ENCODE data around the gene CBFA2T3.
"Not testable (repeated sequence)": the region's sequence is repeated elsewhere in the genome, so short reads cannot be mapped to it uniquely, and the experiment has no call there.

The CBFA2T3 gene

GRCh38 chr16:89020068-89020924 lies 43.3 kb upstream of the CBFA2T3 start:
- Histone ChIP-seq H3K4me3 (ENCODE audit: low read length in 2 of 2) (no peak overlapping the region), H3K9me3 (ENCODE audit: control insufficient read depth in 2 of 2, low read length in 2 of 2) (no peaks in the 10 kb centered on the region), H3K4me1 (ENCODE audit: control insufficient read depth in 2 of 2, insufficient read depth in 2 of 2, low read length in 2 of 2) (no peaks in the 10 kb centered on the region), H3K27ac (ENCODE audit: low read depth in 2 of 2, low read length in 2 of 2) (no peak overlapping the region), H3K27me3 (ENCODE audit: control insufficient read depth in 2 of 2, insufficient read depth in 2 of 2, low read length in 2 of 2) (peaks cover 0 to 2% of the 10 kb centered on the region in 2 donors), H3K9ac (ENCODE audit: low read depth in 1 of 2, low read length in 2 of 2) (no peak overlapping the region), H3K36me3 (ENCODE audit: control insufficient read depth in 2 of 2, insufficient read depth in 2 of 2, low read length in 2 of 2) (no peaks in the 10 kb centered on the region)

GRCh38 chr16:89019511-89019910 lies 42.5 kb upstream of the CBFA2T3 start:
- Histone ChIP-seq H3K36me3 (ENCODE audit: control insufficient read depth in 2 of 2, insufficient read depth in 2 of 2, low read length in 2 of 2) (no peaks in the 10 kb centered on the region), H3K27me3 (ENCODE audit: control insufficient read depth in 2 of 2, insufficient read depth in 2 of 2, low read length in 2 of 2) (peaks cover 0 to 2% of the 10 kb centered on the region in 2 donors), H3K9ac (ENCODE audit: low read depth in 1 of 2, low read length in 2 of 2) (no peak overlapping the region), H3K9me3 (ENCODE audit: control insufficient read depth in 2 of 2, low read length in 2 of 2) (no peaks in the 10 kb centered on the region), H3K4me3 (ENCODE audit: low read length in 2 of 2) (no peak overlapping the region), H3K27ac (ENCODE audit: low read depth in 2 of 2, low read length in 2 of 2) (no peak overlapping the region), H3K4me1 (ENCODE audit: control insufficient read depth in 2 of 2, insufficient read depth in 2 of 2, low read length in 2 of 2) (no peaks in the 10 kb centered on the region)

- no peak overlapping the region for H3K4me3 ChIP-seq (ENCODE audit: low read length in 2 of 2)
- no peak overlapping the region for H3K27ac ChIP-seq (ENCODE audit: low read depth in 2 of 2, low read length in 2 of 2)
- H3K9me3 ChIP-seq (ENCODE audit: control insufficient read depth in 2 of 2, low read length in 2 of 2): no peaks in the 10 kb centered on the region
- no peaks in the 10 kb centered on the region for H3K4me1 ChIP-seq (ENCODE audit: control insufficient read depth in 2 of 2, insufficient read depth in 2 of 2, low read length in 2 of 2)
- no peaks in the 10 kb centered on the region for H3K36me3 ChIP-seq (ENCODE audit: control insufficient read depth in 2 of 2, insufficient read depth in 2 of 2, low read length in 2 of 2)
- H3K27me3 ChIP-seq (ENCODE audit: control insufficient read depth in 2 of 2, insufficient read depth in 2 of 2, low read length in 2 of 2): peaks cover 0 to 5% of the 10 kb centered on the region in 2 donors
- no peak overlapping the region for H3K9ac ChIP-seq (ENCODE audit: low read depth in 1 of 2, low read length in 2 of 2)
Measured at GRCh38 chr16:89018282-89019158, 41.5 kb upstream of the CBFA2T3 start.

GRCh38 chr16:89017543-89018281 lies 40.7 kb upstream of the CBFA2T3 start:
- no peaks in the 10 kb centered on the region for H3K4me1 ChIP-seq (ENCODE audit: control insufficient read depth in 2 of 2, insufficient read depth in 2 of 2, low read length in 2 of 2)
- no peak overlapping the region for H3K27ac ChIP-seq (ENCODE audit: low read depth in 2 of 2, low read length in 2 of 2)
- H3K9ac ChIP-seq (ENCODE audit: low read depth in 1 of 2, low read length in 2 of 2): no peak overlapping the region
- H3K9me3 ChIP-seq (ENCODE audit: control insufficient read depth in 2 of 2, low read length in 2 of 2): no peaks in the 10 kb centered on the region
- no peak overlapping the region for H3K4me3 ChIP-seq (ENCODE audit: low read length in 2 of 2)
- H3K27me3 ChIP-seq (ENCODE audit: control insufficient read depth in 2 of 2, insufficient read depth in 2 of 2, low read length in 2 of 2): peaks cover 0 to 5% of the 10 kb centered on the region in 2 donors
- H3K36me3 ChIP-seq (ENCODE audit: control insufficient read depth in 2 of 2, insufficient read depth in 2 of 2, low read length in 2 of 2): no peaks in the 10 kb centered on the region

- not testable (repeated sequence) for H3K4me3 ChIP-seq (ENCODE audit: low read length in 2 of 2); H3K27ac ChIP-seq (ENCODE audit: low read depth in 2 of 2, low read length in 2 of 2); H3K36me3 ChIP-seq (ENCODE audit: control insufficient read depth in 2 of 2, insufficient read depth in 2 of 2, low read length in 2 of 2); H3K27me3 ChIP-seq (ENCODE audit: control insufficient read depth in 2 of 2, insufficient read depth in 2 of 2, low read length in 2 of 2); H3K9ac ChIP-seq (ENCODE audit: low read depth in 1 of 2, low read length in 2 of 2); H3K4me1 ChIP-seq (ENCODE audit: control insufficient read depth in 2 of 2, insufficient read depth in 2 of 2, low read length in 2 of 2); H3K9me3 ChIP-seq (ENCODE audit: control insufficient read depth in 2 of 2, low read length in 2 of 2)
Measured at GRCh38 chr16:89016561-89016960, 39.6 kb upstream of the CBFA2T3 start.

- H3K4me1 ChIP-seq (ENCODE audit: control insufficient read depth in 2 of 2, insufficient read depth in 2 of 2, low read length in 2 of 2): no peaks in the 10 kb centered on the region
- H3K9me3 ChIP-seq (ENCODE audit: control insufficient read depth in 2 of 2, low read length in 2 of 2): no peaks in the 10 kb centered on the region
- no peak overlapping the region for H3K27ac ChIP-seq (ENCODE audit: low read depth in 2 of 2, low read length in 2 of 2)
- H3K4me3 ChIP-seq (ENCODE audit: low read length in 2 of 2): no peak overlapping the region
- no peak overlapping the region for H3K9ac ChIP-seq (ENCODE audit: low read depth in 1 of 2, low read length in 2 of 2)
- H3K36me3 ChIP-seq (ENCODE audit: control insufficient read depth in 2 of 2, insufficient read depth in 2 of 2, low read length in 2 of 2): no peaks in the 10 kb centered on the region
- peaks cover 0 to 5% of the 10 kb centered on the region in 2 donors for H3K27me3 ChIP-seq (ENCODE audit: control insufficient read depth in 2 of 2, insufficient read depth in 2 of 2, low read length in 2 of 2)
Measured at GRCh38 chr16:89015271-89015859, 38.4 kb upstream of the CBFA2T3 start.

GRCh38 chr16:89014403-89015230 lies 37.6 kb upstream of the CBFA2T3 start:
- no peaks in the 10 kb centered on the region for H3K4me1 ChIP-seq (ENCODE audit: control insufficient read depth in 2 of 2, insufficient read depth in 2 of 2, low read length in 2 of 2)
- peaks cover 0 to 5% of the 10 kb centered on the region in 2 donors for H3K27me3 ChIP-seq (ENCODE audit: control insufficient read depth in 2 of 2, insufficient read depth in 2 of 2, low read length in 2 of 2)
- no peaks in the 10 kb centered on the region for H3K36me3 ChIP-seq (ENCODE audit: control insufficient read depth in 2 of 2, insufficient read depth in 2 of 2, low read length in 2 of 2)
- no peak overlapping the region for H3K9ac ChIP-seq (ENCODE audit: low read depth in 1 of 2, low read length in 2 of 2)
- no peak overlapping the region for H3K4me3 ChIP-seq (ENCODE audit: low read length in 2 of 2)
- H3K27ac ChIP-seq (ENCODE audit: low read depth in 2 of 2, low read length in 2 of 2): no peak overlapping the region
- no peaks in the 10 kb centered on the region for H3K9me3 ChIP-seq (ENCODE audit: control insufficient read depth in 2 of 2, low read length in 2 of 2)

- H3K4me3 ChIP-seq (ENCODE audit: low read length in 2 of 2): no peak overlapping the region
- H3K27ac ChIP-seq (ENCODE audit: low read depth in 2 of 2, low read length in 2 of 2): no peak overlapping the region
- peaks cover 0 to 5% of the 10 kb centered on the region in 2 donors for H3K27me3 ChIP-seq (ENCODE audit: control insufficient read depth in 2 of 2, insufficient read depth in 2 of 2, low read length in 2 of 2)
- H3K9me3 ChIP-seq (ENCODE audit: control insufficient read depth in 2 of 2, low read length in 2 of 2): no peaks in the 10 kb centered on the region
- H3K4me1 ChIP-seq (ENCODE audit: control insufficient read depth in 2 of 2, insufficient read depth in 2 of 2, low read length in 2 of 2): no peaks in the 10 kb centered on the region
- no peaks in the 10 kb centered on the region for H3K36me3 ChIP-seq (ENCODE audit: control insufficient read depth in 2 of 2, insufficient read depth in 2 of 2, low read length in 2 of 2)
- H3K9ac ChIP-seq (ENCODE audit: low read depth in 1 of 2, low read length in 2 of 2): no peak overlapping the region
Measured at GRCh38 chr16:89013692-89014402, 36.8 kb upstream of the CBFA2T3 start.

GRCh38 chr16:89013111-89013510 lies 36.1 kb upstream of the CBFA2T3 start:
- Histone ChIP-seq H3K4me1 (ENCODE audit: control insufficient read depth in 2 of 2, insufficient read depth in 2 of 2, low read length in 2 of 2) (no peaks in the 10 kb centered on the region), H3K27me3 (ENCODE audit: control insufficient read depth in 2 of 2, insufficient read depth in 2 of 2, low read length in 2 of 2) (peaks cover 0 to 2% of the 10 kb centered on the region in 2 donors), H3K27ac (ENCODE audit: low read depth in 2 of 2, low read length in 2 of 2) (no peak overlapping the region), H3K9ac (ENCODE audit: low read depth in 1 of 2, low read length in 2 of 2) (no peak overlapping the region), H3K36me3 (ENCODE audit: control insufficient read depth in 2 of 2, insufficient read depth in 2 of 2, low read length in 2 of 2) (no peaks in the 10 kb centered on the region), H3K4me3 (ENCODE audit: low read length in 2 of 2) (no peak overlapping the region), H3K9me3 (ENCODE audit: control insufficient read depth in 2 of 2, low read length in 2 of 2) (no peaks in the 10 kb centered on the region)

All from mucosa of rectum (tissue), 2 donors.